Hematopoietic multipotent progenitor cell treated with erythropoietin and hydrocortisone succinate and interleukin-3 and kit ligand, for 15 days (in vitro differentiated cells): ENCODE data around the gene PPP2R2B.

ENCODE experiments used
- DNase-seq: peaks from one replicate; pipeline ENCODE4 v3.0.0-alpha.2; 2015; ENCODE audit warnings: low spot score

PPP2R2B gene

GRCh38 chr5:146888351-146888978, 9.9 kb upstream of the PPP2R2B start:
- DNase-seq: no peak

GRCh38 chr5:146884066-146884626, 5.6 kb upstream of the PPP2R2B start:
- DNase-seq: no peak

- no peak for DNase-seq
Observed at GRCh38 chr5:146883511-146883910, 5.0 kb upstream of the PPP2R2B start.

GRCh38 chr5:146880966-146881365, 2.4 kb upstream of the PPP2R2B start:
- DNase-seq: no peak

GRCh38 chr5:146877783-146878475, 628 bp downstream of the PPP2R2B start:
- DNase-seq: no peak

- DNase-seq: no peak
Observed at GRCh38 chr5:146877178-146877681, 1.3 kb downstream of the PPP2R2B start.

GRCh38 chr5:146873186-146873917, 5.2 kb downstream of the PPP2R2B start:
- DNase-seq: no peak

- no peak for DNase-seq
Observed at GRCh38 chr5:146872188-146872587, 6.4 kb downstream of the PPP2R2B start.

- no peak for DNase-seq
Observed at GRCh38 chr5:146867996-146868708, 10.4 kb downstream of the PPP2R2B start.

GRCh38 chr5:146866263-146866662, 12.3 kb downstream of the PPP2R2B start:
- DNase-seq: no peak

- no peak for DNase-seq
Observed at GRCh38 chr5:146862641-146863040, 15.9 kb downstream of the PPP2R2B start.

GRCh38 chr5:146860213-146860893, 18.2 kb downstream of the PPP2R2B start:
- DNase-seq: no peak

GRCh38 chr5:146852089-146852488, 26.5 kb downstream of the PPP2R2B start:
- no peak for DNase-seq

- DNase-seq: no peak
Observed at GRCh38 chr5:146851133-146851532, 27.4 kb downstream of the PPP2R2B start.

GRCh38 chr5:146849694-146850303, 28.8 kb downstream of the PPP2R2B start:
- DNase-seq: no peak

GRCh38 chr5:146848133-146848532, 30.4 kb downstream of the PPP2R2B start:
- no peak for DNase-seq

- DNase-seq: no peak
Observed at GRCh38 chr5:146840016-146840415, 38.5 kb downstream of the PPP2R2B start.

GRCh38 chr5:146836226-146836842, 42.2 kb downstream of the PPP2R2B start:
- DNase-seq: no peak

GRCh38 chr5:146832985-146833732, 45.4 kb downstream of the PPP2R2B start:
- no peak for DNase-seq

GRCh38 chr5:146828385-146828784, 50.2 kb downstream of the PPP2R2B start:
- no peak for DNase-seq
